H9 (cell line): Measurements from ENCODE around the gene ARHGDIB. TPM values are rescaled to one million over a fixed set of nuclear protein-coding genes. Genes with fewer than 3 reads are reported as not detected.

ENCODE experiments used
- DNase-seq: peaks from one replicate; pipeline ENCODE4 v3.0.0-alpha.2; 2017
- H2AFZ ChIP-seq: one replicate; pipeline ENCODE4 v1.6.1; 2013; ENCODE audit warnings: mild to moderate bottlenecking, low read length, control low read depth, moderate library complexity
- H2AK5ac ChIP-seq: 2 replicates; pipeline ENCODE4 v1.6.1; 2013; ENCODE audit warnings: low read length, control low read depth, mixed read lengths; ENCODE audit not compliant: insufficient read length
- H2BK120ac ChIP-seq: one replicate; pipeline ENCODE4 v1.6.1; 2013; ENCODE audit warnings: low read depth, mild to moderate bottlenecking, low read length, control low read depth, inconsistent platforms; ENCODE audit not compliant: poor library complexity, severe bottlenecking
- H2BK12ac ChIP-seq: 2 replicates; pipeline ENCODE4 v1.6.1; 2013; ENCODE audit warnings: low read length, control low read depth, mixed read lengths, low read depth; ENCODE audit not compliant: insufficient read length
- H2BK15ac ChIP-seq: 2 replicates; pipeline ENCODE4 v1.6.1; 2013; ENCODE audit warnings: low read depth, low read length, control low read depth
- H2BK20ac ChIP-seq: one replicate; pipeline ENCODE4 v1.6.1; 2013; ENCODE audit warnings: low read depth, mild to moderate bottlenecking, low read length, control low read depth, inconsistent platforms; ENCODE audit not compliant: poor library complexity, severe bottlenecking
- H2BK5ac ChIP-seq: 2 replicates; pipeline ENCODE4 v1.6.1; 2013; ENCODE audit warnings: low read length, control low read depth, mixed read lengths; ENCODE audit not compliant: insufficient read length
- H3K14ac ChIP-seq: 2 replicates; pipeline ENCODE4 v1.6.1; 2013; ENCODE audit warnings: low read length, control low read depth; ENCODE audit not compliant: insufficient read depth
- H3K18ac ChIP-seq: 2 replicates; pipeline ENCODE4 v1.6.1; 2013; ENCODE audit warnings: low read depth, mild to moderate bottlenecking, mixed read lengths, low read length, control low read depth; ENCODE audit not compliant: insufficient read length
- H3K23ac ChIP-seq: 2 replicates; pipeline ENCODE4 v1.6.1; 2013; ENCODE audit warnings: low read length, control low read depth, mixed read lengths, low read depth; ENCODE audit not compliant: insufficient read length
- H3K23me2 ChIP-seq: 2 replicates; pipeline ENCODE4 v1.6.1; 2013; ENCODE audit warnings: low read depth, mild to moderate bottlenecking, mixed read lengths, low read length, control low read depth; ENCODE audit not compliant: insufficient read length, poor library complexity, severe bottlenecking
- H3K27ac ChIP-seq: 2 replicates; pipeline ENCODE4 v1.5.1; 2013; ENCODE audit warnings: low read length, control low read depth, mixed read lengths, low read depth; ENCODE audit not compliant: insufficient read length
- H3K27me3 ChIP-seq: 2 replicates; pipeline ENCODE4 v1.6.1; 2013; ENCODE audit warnings: low read length, control low read depth, inconsistent platforms; ENCODE audit not compliant: insufficient read depth
- H3K4ac ChIP-seq: 2 replicates; pipeline ENCODE4 v1.6.1; 2013; ENCODE audit warnings: low read depth, mild to moderate bottlenecking, control low read depth, inconsistent platforms, low read length, moderate library complexity
- H3K4me1 ChIP-seq: 2 replicates; pipeline ENCODE4 v1.6.1; 2013; ENCODE audit warnings: low read length, control low read depth, inconsistent platforms; ENCODE audit not compliant: insufficient read depth
- H3K4me2 ChIP-seq: 2 replicates; pipeline ENCODE4 v1.6.1; 2013; ENCODE audit warnings: low read length, control low read depth, mixed read lengths; ENCODE audit not compliant: insufficient read length, insufficient read depth
- H3K56ac ChIP-seq: 2 replicates; pipeline ENCODE4 v1.6.1; 2013; ENCODE audit warnings: low read depth, mild to moderate bottlenecking, mixed read lengths, low read length, control low read depth; ENCODE audit not compliant: insufficient read length
- H3K79me1 ChIP-seq: 2 replicates; pipeline ENCODE4 v1.6.1; 2013; ENCODE audit warnings: low read depth, mild to moderate bottlenecking, moderate library complexity, low read length, control low read depth, inconsistent platforms; ENCODE audit not compliant: insufficient read depth, poor library complexity, severe bottlenecking
- H3K79me2 ChIP-seq: 2 replicates; pipeline ENCODE4 v1.6.1; 2013; ENCODE audit warnings: low read length, control low read depth, inconsistent platforms; ENCODE audit not compliant: insufficient read depth
- H3K9ac ChIP-seq: 2 replicates; pipeline ENCODE4 v1.6.1; 2013; ENCODE audit warnings: low read length, control low read depth, mixed read lengths; ENCODE audit not compliant: insufficient read length; ENCODE audit errors: extremely low read depth
- H3K9me3 ChIP-seq: one replicate; pipeline ENCODE4 v1.6.1; 2013; ENCODE audit warnings: low read depth, low read length, inconsistent platforms; ENCODE audit not compliant: control insufficient read depth
- H3T11ph ChIP-seq: one replicate; pipeline ENCODE4 v1.6.1; 2013; ENCODE audit warnings: mild to moderate bottlenecking, low read length, control low read depth, inconsistent platforms
- H4K20me1 ChIP-seq: one replicate; pipeline ENCODE4 v1.6.1; 2013; ENCODE audit not compliant: control insufficient read depth, insufficient read length, insufficient read depth
- H4K5ac ChIP-seq: 2 replicates; pipeline ENCODE4 v1.6.1; 2013; ENCODE audit warnings: low read depth, mild to moderate bottlenecking, mixed read lengths, low read length, control low read depth; ENCODE audit not compliant: insufficient read length
- H4K8ac ChIP-seq: replicated peaks from 2 replicates; pipeline ENCODE4 v1.6.1; 2013; ENCODE audit warnings: low read length, control low read depth, mixed read lengths, low read depth; ENCODE audit not compliant: insufficient read length
- H4K91ac ChIP-seq: 2 replicates; pipeline ENCODE4 v1.6.1; 2013; ENCODE audit warnings: low read depth, mild to moderate bottlenecking, moderate library complexity, mixed read lengths, low read length, control low read depth; ENCODE audit not compliant: insufficient read length
- H3K27ac Mint-ChIP-seq, 3 experiments: 2 replicates in 2 of 3; 3 replicates in 1 of 3; pipeline ENCODE4 v1.8.0; 2020 to 2021; ENCODE audit warnings: mixed read lengths in 3 of 3, mild to moderate bottlenecking in 1 of 3, moderate library complexity in 1 of 3
- H3K27me3 Mint-ChIP-seq: 2 replicates; pipeline ENCODE4 v1.8.0; 2021; ENCODE audit warnings: low read depth, mild to moderate bottlenecking, moderate library complexity, mixed read lengths
- H3K36me3 Mint-ChIP-seq, 3 experiments: 2 replicates in 2 of 3; 3 replicates in 1 of 3; pipeline ENCODE4 v1.8.0; 2020 to 2021; ENCODE audit warnings: low read depth in 3 of 3, mixed read lengths in 3 of 3; ENCODE audit not compliant: insufficient read depth in 1 of 3
- H3K4me1 Mint-ChIP-seq, 2 experiments: 2 replicates each; pipeline ENCODE4 v1.8.0; 2020; ENCODE audit warnings: mixed read lengths in 2 of 2
- H3K4me3 Mint-ChIP-seq, 2 experiments: 2 replicates in 1 of 2; 3 replicates in 1 of 2; pipeline ENCODE4 v1.8.0; 2020 to 2021; ENCODE audit warnings: mild to moderate bottlenecking in 2 of 2, mixed read lengths in 2 of 2, moderate library complexity in 1 of 2
- H3K9me3 Mint-ChIP-seq, 2 experiments: 2 replicates in 1 of 2; 3 replicates in 1 of 2; pipeline ENCODE4 v1.8.0; 2020; ENCODE audit warnings: mild to moderate bottlenecking in 2 of 2, mixed read lengths in 2 of 2, moderate library complexity in 1 of 2
- CTCF ChIP-seq: fragments of 200-600 bp; sonication (generic); conservative IDR thresholded peaks from 3 replicates; pipeline ENCODE4 v1.8.0; 2021; ENCODE audit warnings: antibody characterized with exemption, mild to moderate bottlenecking
- WGBS: extraction: QIAGEN DNeasy Blood & Tissue Kit; methylation state at CpG from one replicate; pipeline ENCODE4 v1.1.7; 2013; ENCODE audit warnings: missing lambda C conversion rate, low lambda C conversion rate, mixed read lengths; ENCODE audit not compliant: insufficient read length; ENCODE audit errors: extremely low coverage; 5-methylcytosine and 5-hydroxymethylcytosine counted together
- total RNA-seq: library from RNA; stranded (reverse); gene quantifications from 2 replicates; pipeline ENCODE4 v1.2.1, GENCODE V29; 2021

Gene ARHGDIB
- total RNA-seq, 1 experiment from 2014 or later, result 0.44 TPM

GRCh38 chr12:14982991-14983390, 21.6 kb upstream of the ARHGDIB start:
- Mint-ChIP-seq H3K27me3 (no peaks in the 10 kb centered on the region), H3K9me3 (no peaks in the 10 kb centered on the region), H3K36me3 (no peaks in the 10 kb centered on the region), H3K4me1 (no peaks in the 10 kb centered on the region), H3K4me3 (no peak overlapping the region), H3K27ac (no peak overlapping the region)
- no peak overlapping the region for H3K14ac ChIP-seq
- no peak for TF ChIP-seq CTCF
- H3K4ac ChIP-seq, result no peak overlapping the region
- H4K91ac ChIP-seq, result no peak overlapping the region
- H3K9ac ChIP-seq, result no peak overlapping the region
- H3K23me2 ChIP-seq, result no peaks in the 10 kb centered on the region
- H3T11ph ChIP-seq, result no peak overlapping the region
- DNase-seq, result no peak
- no peak overlapping the region for H2AK5ac ChIP-seq
- H3K79me2 ChIP-seq, result no peaks in the 10 kb centered on the region
- WGBS, result no CpG with 5 or more reads among the region's 2 CpGs
- no peaks in the 10 kb centered on the region for H3K79me1 ChIP-seq
- no peak overlapping the region for H3K27ac ChIP-seq
- H4K20me1 ChIP-seq, result no peaks in the 10 kb centered on the region
- no peak overlapping the region for H2BK15ac ChIP-seq
- no peak overlapping the region for H3K18ac ChIP-seq
- H3K23ac ChIP-seq, result no peak overlapping the region
- H3K56ac ChIP-seq, result no peak overlapping the region
- no peaks in the 10 kb centered on the region for H3K27me3 ChIP-seq
- H3K4me1 ChIP-seq, result no peaks in the 10 kb centered on the region
- H4K5ac ChIP-seq, result no peak overlapping the region
- no peak overlapping the region for H2BK120ac ChIP-seq
- no peak overlapping the region for H3K4me2 ChIP-seq
- no peak overlapping the region for H2AFZ ChIP-seq
- H2BK12ac ChIP-seq, result no peak overlapping the region
- no peak overlapping the region for H2BK20ac ChIP-seq
- no peaks in the 10 kb centered on the region for H3K9me3 ChIP-seq
- H4K8ac ChIP-seq, result no peak overlapping the region
- H2BK5ac ChIP-seq, result no peak overlapping the region
